Left forelimb (tissue), 1 donor: ENCODE measurements around the gene PERP.
"Not testable (repeated sequence)": the region's sequence is repeated elsewhere in the genome, so short reads cannot be mapped to it uniquely, and the experiment has no call there.

Experiments used
- DNase-seq: peaks from one replicate; pipeline ENCODE4 v3.0.0-alpha.2; 2018; ENCODE audit warnings: low spot score

Gene PERP

GRCh38 chr6:138105446-138105845 is 1.8 kb downstream of the PERP start:
- DNase-seq = no peak

GRCh38 chr6:138104618-138105213 is 2.5 kb downstream of the PERP start:
- DNase-seq = no peak

DNA sequence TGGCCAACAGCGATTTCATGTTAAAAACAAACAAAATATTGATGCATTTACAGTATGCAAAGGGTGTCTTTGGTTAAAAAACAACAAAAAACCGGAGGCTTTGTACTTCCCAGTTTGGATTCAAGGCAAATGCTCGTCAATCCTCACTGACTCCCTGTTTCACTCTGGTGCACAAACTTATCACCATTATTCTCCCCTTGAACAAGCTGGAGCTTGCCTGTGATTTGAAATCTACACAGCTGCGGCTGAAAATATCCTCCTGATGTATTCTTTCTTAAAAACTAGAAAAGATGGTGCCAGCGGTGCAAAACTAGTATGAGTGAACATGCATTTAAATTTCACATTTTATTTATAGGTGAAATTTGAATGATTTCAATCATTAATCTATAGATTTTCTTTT is 3.3 kb downstream of the PERP start:
- DNase-seq = no peak

DNA sequence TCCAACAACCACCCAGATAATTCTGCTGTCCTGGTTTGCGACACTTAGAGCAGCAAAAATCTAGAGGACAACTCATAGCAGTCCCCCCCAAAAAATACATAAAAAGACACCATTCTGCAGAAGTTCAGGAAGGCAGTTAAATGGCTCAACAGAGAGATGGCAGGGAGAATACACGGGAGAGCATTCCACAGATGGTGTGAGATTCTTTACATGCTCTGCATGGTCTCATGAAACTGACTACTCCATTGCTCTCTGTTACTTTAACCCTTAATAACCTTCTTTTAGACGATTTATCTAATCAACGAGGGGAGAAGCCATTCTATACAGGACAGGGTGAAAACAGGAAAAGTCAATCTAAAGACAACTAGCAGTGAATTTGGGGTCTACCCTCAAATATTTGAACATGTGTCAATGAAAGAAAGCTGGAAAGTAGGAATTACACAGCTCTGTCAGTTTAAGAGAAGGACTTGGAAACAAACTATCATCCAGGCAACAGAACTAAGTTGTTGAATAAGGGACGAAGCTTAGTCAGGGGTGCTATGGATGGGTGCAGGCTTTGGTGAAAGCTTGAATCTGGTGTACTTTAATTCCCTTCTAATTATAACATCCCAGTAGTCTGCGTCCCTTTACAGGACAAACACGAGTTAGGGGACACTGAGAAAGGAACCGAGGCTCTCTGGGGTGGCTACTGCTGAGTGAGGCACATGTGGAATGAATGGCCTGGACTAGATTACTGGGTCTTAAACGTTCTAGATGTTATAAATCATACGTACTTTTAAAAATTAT is 5.1 kb downstream of the PERP start:
- no peak for DNase-seq

DNA sequence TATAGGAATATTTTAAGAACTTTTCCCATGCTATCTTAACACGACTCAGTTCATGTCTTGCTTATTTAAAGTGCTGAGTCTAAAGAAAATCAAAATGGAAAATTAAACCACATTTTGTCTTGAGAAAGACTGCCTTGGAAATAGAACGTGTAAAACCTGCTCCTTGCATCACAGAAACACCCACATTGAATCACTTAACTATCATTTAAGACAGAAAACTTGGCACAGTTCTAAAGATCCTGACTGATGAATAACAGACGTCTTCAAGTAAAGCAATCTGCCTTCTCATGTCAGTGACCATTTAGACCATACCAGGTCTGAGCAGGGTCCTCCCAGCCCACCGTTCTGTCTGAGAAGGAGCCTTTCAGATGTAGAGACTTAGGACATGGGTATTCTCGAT is 7.4 kb downstream of the PERP start:
- DNase-seq = no peak

DNA sequence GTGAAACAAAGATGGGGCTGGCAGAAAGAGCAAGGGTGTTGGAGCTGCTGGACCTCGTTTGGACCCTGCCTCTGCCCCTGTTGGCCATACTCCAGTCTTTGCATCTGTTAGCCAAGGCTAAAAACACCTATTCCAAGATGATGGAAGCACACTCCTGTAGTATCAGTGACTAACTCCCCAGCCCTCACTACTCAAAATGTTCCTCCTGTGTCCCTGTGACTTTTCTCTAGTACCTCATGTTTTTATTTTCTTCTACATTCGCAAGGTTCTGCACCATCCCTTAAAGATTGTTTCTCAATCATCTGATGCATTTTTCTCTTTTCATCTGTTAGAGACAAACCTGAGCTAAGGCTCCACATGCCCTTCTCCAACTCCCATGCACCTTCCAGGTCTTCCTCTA is 8.9 kb downstream of the PERP start:
- DNase-seq = no peak

- no peak for DNase-seq
Observed at GRCh38 chr6:138094260-138094659, 13.0 kb downstream of the PERP start.

DNA sequence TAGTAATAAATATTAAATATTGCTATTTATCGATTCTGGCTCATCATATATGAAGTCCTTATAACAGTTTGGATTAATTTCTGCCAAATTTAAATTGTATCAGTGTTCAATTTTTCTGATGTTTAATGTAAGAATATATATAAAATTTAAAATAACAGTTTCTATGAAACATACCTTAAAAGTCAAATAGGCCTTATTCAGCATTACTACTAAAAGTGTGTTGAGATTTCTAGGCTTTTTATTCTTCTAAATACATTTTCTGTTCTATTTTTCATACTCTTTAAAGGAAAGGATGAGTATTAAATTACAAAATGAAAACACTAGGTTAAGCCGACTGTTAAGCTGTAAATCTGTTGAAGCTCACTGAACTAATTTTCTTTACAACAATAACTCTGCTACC is 13.6 kb downstream of the PERP start:
- DNase-seq = no peak

DNA sequence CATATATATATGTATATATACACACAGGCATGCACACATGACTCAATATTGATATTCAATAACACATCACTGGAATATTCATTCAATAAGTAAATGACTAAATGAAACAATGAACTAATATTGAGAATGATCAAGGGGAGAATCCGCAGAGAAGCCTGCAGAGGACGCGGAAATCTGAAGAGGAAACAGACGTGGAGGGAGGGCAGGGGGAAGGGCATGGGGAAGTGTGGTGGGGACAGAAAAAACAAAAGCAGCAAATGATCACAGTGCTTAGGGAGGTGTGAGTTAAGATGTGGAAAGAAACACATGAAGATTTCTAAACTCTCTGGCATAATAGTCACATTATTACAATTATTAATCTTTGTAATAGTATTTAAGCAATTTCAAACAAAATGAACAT is 14.5 kb downstream of the PERP start:
- no peak for DNase-seq

GRCh38 chr6:138089325-138089724 is 17.9 kb downstream of the PERP start:
- DNase-seq = no peak

DNA sequence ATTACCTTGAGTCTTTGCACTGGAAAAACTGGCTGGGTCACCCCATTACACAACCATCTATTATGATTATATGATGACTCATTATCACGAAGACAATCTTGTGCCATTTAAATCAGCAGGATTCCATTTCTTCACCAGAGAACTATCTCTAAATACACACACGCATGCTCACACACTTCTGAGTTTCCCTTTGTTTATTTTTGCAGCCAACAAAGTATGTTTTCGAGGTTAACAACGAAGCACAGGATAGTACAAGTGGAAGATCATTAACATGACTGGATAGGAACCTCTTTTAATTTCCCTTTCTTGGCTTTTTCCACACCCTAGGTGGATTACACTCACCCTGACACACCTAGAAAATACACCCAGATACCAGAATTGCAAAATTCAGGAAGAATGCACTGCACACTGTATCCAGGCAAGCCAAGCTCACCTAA is 18.9 kb downstream of the PERP start:
- no peak for DNase-seq

- DNase-seq = no peak
Observed at GRCh38 chr6:138087593-138088325, 19.5 kb downstream of the PERP start.

DNA sequence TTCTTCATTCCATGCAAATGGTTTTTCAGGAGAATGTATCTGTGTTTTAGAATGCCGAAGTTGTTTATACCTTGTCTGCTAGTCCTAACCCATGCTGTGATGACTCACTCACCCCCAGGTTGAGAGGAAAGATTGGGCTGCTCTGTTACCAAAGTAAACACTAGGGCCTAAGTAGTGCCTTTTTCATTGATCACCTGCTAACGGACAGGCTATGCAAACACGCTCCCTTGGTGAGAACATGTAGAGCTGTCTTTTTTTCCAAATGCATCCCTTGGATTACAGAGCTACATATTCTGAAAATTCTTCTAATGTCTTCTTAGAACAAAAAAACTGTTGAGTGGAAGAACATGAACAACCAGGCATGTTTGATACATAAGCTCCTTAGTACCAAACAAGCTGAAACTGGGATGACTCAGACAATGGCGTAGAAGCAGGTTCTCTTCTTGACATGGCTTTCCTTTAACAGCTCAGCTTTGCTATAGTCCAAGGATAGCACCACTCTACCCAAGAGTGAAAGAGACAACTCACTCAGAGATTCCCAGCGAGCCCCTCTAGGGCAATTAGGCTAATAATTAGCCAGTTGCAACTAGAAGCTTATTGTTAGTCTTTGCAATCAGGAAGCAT is 20.5 kb downstream of the PERP start:
- DNase-seq = no peak

- no peak for DNase-seq
Observed at GRCh38 chr6:138085839-138086222, 21.4 kb downstream of the PERP start.

DNA sequence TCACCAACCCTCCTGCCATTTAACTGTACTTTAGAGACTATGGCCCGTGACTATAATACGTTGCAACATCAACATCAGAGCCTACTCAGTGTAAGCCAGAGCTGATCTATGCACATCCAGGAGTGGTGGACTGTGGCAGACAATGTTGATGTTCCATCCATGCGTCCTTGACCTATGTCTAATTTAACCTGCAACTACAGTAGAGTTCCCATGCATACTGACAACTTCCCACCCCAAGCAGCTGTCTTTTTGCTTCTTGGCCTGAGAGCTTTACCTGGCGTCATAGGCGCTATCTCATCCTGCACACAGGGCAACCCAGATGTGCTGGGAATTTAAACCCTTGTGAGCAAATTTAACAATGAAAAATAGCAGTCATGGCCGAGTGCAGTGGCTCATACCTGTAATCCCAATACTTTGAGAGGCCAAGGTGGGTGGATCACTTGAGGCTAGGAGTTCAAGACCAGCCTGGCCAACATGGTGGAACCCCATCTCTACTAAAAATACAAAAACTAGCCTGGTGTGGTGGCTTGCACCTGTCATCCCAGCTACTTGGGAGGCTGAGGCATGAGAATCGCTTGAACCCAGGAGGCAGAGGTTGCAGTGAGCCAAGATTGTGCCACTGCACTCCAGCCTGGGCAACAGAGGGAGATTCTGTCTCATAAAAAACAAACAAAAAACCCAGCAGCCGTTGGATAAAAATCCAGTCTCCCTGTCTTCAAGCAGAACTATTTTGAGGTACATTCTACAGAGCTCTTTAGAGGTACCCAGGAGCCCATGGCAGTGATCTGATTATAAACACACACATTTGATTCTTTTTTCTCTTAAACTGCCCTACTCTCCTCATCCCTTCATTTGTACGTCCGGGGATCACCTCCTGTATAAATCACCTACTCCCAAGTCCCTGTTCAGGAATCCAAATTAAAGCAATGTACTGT is 22.0 kb downstream of the PERP start:
- no peak for DNase-seq

DNA sequence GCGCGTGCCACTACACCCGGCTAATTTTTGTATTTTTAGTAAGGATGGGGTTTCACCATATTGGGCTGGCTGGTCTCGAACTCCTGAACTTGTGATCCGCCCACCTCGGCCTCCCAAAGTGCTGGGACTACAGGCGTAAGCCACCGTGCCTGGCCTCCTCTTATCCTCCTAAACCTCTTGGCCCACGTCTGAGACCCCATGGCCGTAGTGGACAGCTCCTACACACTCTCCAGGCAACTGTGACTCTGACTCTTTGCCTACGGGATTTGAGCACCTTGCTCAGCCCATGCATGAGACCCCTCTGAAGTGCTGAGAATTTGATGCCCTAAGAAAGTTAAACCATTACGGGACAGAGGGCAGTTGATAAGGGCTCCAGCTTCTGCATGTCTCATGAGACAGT is 25.0 kb downstream of the PERP start:
- DNase-seq = no peak

DNA sequence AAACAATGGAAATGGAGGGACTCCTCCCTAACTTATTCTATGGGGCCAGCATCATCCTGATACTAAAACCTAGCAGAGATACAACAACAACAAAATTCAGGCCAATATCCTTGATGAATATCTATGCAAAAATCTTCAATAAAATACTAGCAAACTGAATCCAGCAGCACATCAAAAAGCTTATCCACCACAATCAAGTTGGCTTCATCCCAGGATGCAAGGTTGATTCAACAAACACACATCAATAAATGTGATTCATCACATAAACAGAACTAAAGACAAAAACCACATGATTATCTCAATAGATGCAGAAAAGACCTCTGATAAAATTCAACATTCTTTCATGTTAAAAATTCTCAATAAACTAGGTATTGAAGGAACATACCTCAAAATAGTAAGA is 27.7 kb downstream of the PERP start:
- DNase-seq = not testable (repeated sequence)

GRCh38 chr6:138078491-138078890 is 28.7 kb downstream of the PERP start:
- no peak for DNase-seq

- no peak for DNase-seq
Observed at GRCh38 chr6:138073264-138073663, 34.0 kb downstream of the PERP start.

GRCh38 chr6:138063726-138064125 is 43.5 kb downstream of the PERP start:
- no peak for DNase-seq

DNA sequence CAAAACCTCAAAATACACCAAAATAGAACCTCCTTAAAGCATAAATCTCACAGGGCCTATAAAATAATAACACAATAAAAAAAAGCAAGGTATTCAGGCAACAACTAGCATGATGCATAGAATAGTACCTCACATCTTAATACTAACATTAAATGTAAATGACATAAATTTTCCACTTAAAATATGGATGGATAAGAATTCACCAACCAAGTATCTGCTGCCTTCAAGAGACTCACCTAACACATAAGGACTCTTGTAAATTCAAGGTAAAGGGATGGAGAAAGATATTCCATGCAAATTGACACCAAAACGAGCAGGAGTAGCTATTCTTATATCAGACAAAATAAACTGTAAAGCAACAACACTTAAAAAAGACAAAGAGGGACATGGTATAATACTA is 52.2 kb downstream of the PERP start:
- no peak for DNase-seq

GRCh38 chr6:138052783-138053182 is 54.4 kb downstream of the PERP start:
- no peak for DNase-seq
